ENCODE measurements around the gene HAAO. TPM values are rescaled to one million over a fixed set of nuclear protein-coding genes. Genes with fewer than 3 reads are reported as not detected.
A peak's percentile ranks its signal among the peaks of the same experiment; 100 is the strongest.

Gene HAAO
- polyA plus RNA-seq, 3 donors, result 10.5 to 29.6 (median 15.0) TPM

DNA sequence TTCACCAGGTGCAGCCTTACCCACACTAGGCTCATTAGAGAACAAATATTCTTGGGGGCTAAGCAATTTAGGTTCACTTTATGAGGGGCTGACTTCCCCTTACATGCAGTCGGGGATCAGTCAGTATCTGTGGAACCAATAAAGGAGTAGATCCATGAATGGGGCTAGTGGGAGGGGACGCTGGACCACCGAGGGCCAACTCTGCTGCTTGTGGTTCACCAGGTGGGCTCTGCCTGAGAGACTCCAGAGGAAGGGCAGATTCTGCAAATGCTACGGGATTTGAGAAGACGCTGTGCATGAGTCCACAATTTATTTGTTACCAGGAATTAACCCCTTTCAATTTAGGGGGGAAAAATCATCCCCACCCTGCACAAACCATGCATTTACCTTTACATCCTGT is 15.9 kb upstream of the HAAO start:
- WGBS (ENCODE audit: insufficient coverage), result 74% methylated on average over 3 of the region's 5 CpGs
- Histone ChIP-seq H3K36me3 (replicated peaks in 1 of 2; ENCODE audit: control insufficient read depth in 1 of 2, insufficient read depth in 2 of 2, low read length in 2 of 2) (no peaks in the 10 kb centered on the region), H3K4me3 (replicated peaks in 1 of 3; ENCODE audit: low read depth in 2 of 3, low read length in 3 of 3) (no peak overlapping the region), H3K27ac (ENCODE audit: low read depth in 1 of 2, low read length in 2 of 2) (no peak overlapping the region), H2AFZ (ENCODE audit: insufficient read depth, low read depth, low read length, poor library complexity, severe bottlenecking) (no peak overlapping the region), H3K79me2 (ENCODE audit: insufficient read depth, low read length) (no peaks in the 10 kb centered on the region), H3K27me3 (ENCODE audit: control insufficient read depth in 2 of 2, insufficient read depth in 2 of 2, low read length in 2 of 2) (no peaks in the 10 kb centered on the region), H4K20me1 (ENCODE audit: insufficient read depth, low read length) (no peaks in the 10 kb centered on the region), H3K9ac (ENCODE audit: insufficient read depth, low read length, poor library complexity, severe bottlenecking) (no peak overlapping the region), H3K4me2 (replicated peaks; ENCODE audit: extremely low read depth, low read length, poor library complexity, severe bottlenecking) (no peak overlapping the region), H3K4me1 (ENCODE audit: control insufficient read depth in 1 of 2, insufficient read depth in 2 of 2, low read length in 2 of 2) (peaks cover 41 to 46% of the 10 kb centered on the region in 2 donors), H3K9me3 (replicated peaks in 1 of 2; ENCODE audit: control insufficient read depth in 1 of 2, insufficient read depth in 1 of 2, low read length in 2 of 2) (peaks cover 0 to under 1% of the 10 kb centered on the region in 2 donors)
- intact Hi-C loops (cut with micrococcal nuclease), result no loop called here
- Mint-ChIP-seq H3K27ac (no peak overlapping the region), H3K36me3 (peaks cover 0 to 3% of the 10 kb centered on the region in 2 donors), H3K9me3 (peaks cover 0 to 8% (median 2%) of the 10 kb centered on the region in 7 donors), H3K4me1 (peaks cover 49% of the 10 kb centered on the region), H3K4me3 (peak overlapping the region in 1 of 2 donors; percentile 37), H3K27me3 (ENCODE audit: low read depth in 3 of 3) (peaks cover 1 to 7% (median 5%) of the 10 kb centered on the region in 3 donors)
- no peak for DNase-seq
- TF ChIP-seq CTCF (IDR thresholded peaks at IDR 0.05), result no peak

- Histone ChIP-seq H3K4me3 (replicated peaks in 1 of 3; ENCODE audit: low read depth in 2 of 3, low read length in 3 of 3) (no peak overlapping the region), H2AFZ (ENCODE audit: insufficient read depth, low read depth, low read length, poor library complexity, severe bottlenecking) (no peak overlapping the region), H3K4me1 (ENCODE audit: control insufficient read depth in 1 of 2, insufficient read depth in 2 of 2, low read length in 2 of 2) (peaks cover 43 to 49% of the 10 kb centered on the region in 2 donors), H3K27ac (ENCODE audit: low read depth in 1 of 2, low read length in 2 of 2) (no peak overlapping the region), H4K20me1 (ENCODE audit: insufficient read depth, low read length) (no peaks in the 10 kb centered on the region), H3K9me3 (replicated peaks in 1 of 2; ENCODE audit: control insufficient read depth in 1 of 2, insufficient read depth in 1 of 2, low read length in 2 of 2) (no peaks in the 10 kb centered on the region), H3K36me3 (replicated peaks in 1 of 2; ENCODE audit: control insufficient read depth in 1 of 2, insufficient read depth in 2 of 2, low read length in 2 of 2) (no peaks in the 10 kb centered on the region), H3K27me3 (ENCODE audit: control insufficient read depth in 2 of 2, insufficient read depth in 2 of 2, low read length in 2 of 2) (no peaks in the 10 kb centered on the region), H3K4me2 (replicated peaks; ENCODE audit: extremely low read depth, low read length, poor library complexity, severe bottlenecking) (no peak overlapping the region), H3K9ac (ENCODE audit: insufficient read depth, low read length, poor library complexity, severe bottlenecking) (no peak overlapping the region), H3K79me2 (ENCODE audit: insufficient read depth, low read length) (no peaks in the 10 kb centered on the region)
- Mint-ChIP-seq H3K36me3 (peaks cover 0 to 4% of the 10 kb centered on the region in 2 donors), H3K27ac (peak overlapping the region in 2 of 7 donors; percentile 13 to 82), H3K4me3 (no peak overlapping the region), H3K4me1 (peaks cover 44% of the 10 kb centered on the region), H3K9me3 (peaks cover 0 to 7% (median 0%) of the 10 kb centered on the region in 7 donors), H3K27me3 (ENCODE audit: low read depth in 3 of 3) (peaks cover 1 to 10% (median 5%) of the 10 kb centered on the region in 3 donors)
- WGBS (ENCODE audit: insufficient coverage), result 100% methylated on average over 3 of the region's 6 CpGs
- no peak for DNase-seq
- no peak for TF ChIP-seq CTCF (IDR thresholded peaks at IDR 0.05)
- intact Hi-C loops (cut with micrococcal nuclease), result no loop called here
These were observed 14.4 kb upstream of the HAAO start for GRCh38 chr2:42806786-42807185.

All from CD14-positive monocyte (primary cell).